ENCODE measurements around the gene AKNA. TPM values are rescaled to one million over a fixed set of nuclear protein-coding genes. Genes with fewer than 3 reads are reported as not detected.

AKNA gene
- total and polyA plus RNA-seq, 2 donors (not counting 1 experiment from before 2014, with no cell fraction given): 178 to 407 TPM

DNA sequence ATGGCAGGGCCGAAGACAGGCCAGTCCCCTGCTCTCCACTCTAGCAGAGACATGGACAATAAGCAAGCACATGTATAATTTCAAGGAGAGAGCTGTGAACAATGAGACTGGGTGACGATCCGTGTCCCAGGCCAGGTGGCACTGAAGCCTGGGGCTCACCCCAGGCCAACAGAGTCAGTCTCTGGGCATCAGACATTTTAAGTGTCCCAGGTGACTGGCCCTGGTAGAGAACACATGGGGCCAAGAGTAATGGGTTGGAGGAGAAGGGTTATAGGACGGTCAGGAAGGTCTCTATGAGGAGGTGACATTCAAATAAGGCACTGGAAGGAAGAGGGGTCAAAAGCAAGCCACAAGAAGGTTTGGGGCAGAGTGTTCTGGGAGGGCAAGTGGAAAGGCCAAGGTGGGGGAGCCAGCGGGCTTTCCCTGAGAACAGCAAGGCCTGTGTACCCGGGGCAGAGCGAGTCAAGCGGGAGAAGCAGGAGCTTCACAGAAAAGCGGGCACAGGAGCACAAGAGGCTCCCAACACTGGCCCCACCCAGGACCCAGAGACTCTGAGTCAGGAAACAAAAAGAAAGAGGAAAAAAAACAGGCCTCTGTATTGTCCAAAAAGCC is 1.1 kb upstream of the AKNA start:
- no peak for ATAC-seq (ENCODE audit: low read depth)
- peak overlapping the region; percentile 87 to 93 for H3K27ac ChIP-seq (ENCODE audit: low read length in 2 of 2)
- CTCF ChIA-PET: interaction anchor here (1.1 to 4.7 kb wide), 8 partner anchors 8 to 265 kb away, joined by 3 to 41 read pairs (median 10); no protein-coding TSS in a partner anchor
- H3K9ac ChIP-seq (ENCODE audit: low read length): peak overlapping the region; percentile 77
- peak overlapping the region; percentile 97 for H3K4me3 Mint-ChIP-seq
- H3K27ac Mint-ChIP-seq: peak overlapping the region; percentile 93
- peaks cover 75 to 84% of the 10 kb centered on the region in 2 donors for H3K4me1 ChIP-seq (ENCODE audit: control insufficient read depth in 2 of 2, insufficient read depth in 2 of 2, low read length in 2 of 2)
- POLR2A ChIA-PET: interaction anchor here (0.5 to 9.2 kb wide), 6 partner anchors 9 to 57 kb away, joined by 3 to 135 read pairs (median 11); no protein-coding TSS in a partner anchor
- peaks cover 0 to 40% of the 10 kb centered on the region in 2 experiments for H3K36me3 ChIP-seq (replicated peaks in 1 of 2; ENCODE audit: control extremely low read depth in 1 of 2, control insufficient read depth in 1 of 2, extremely low read depth in 1 of 2, insufficient read depth in 2 of 2, low read length in 1 of 2)
- WGBS (ENCODE audit: insufficient coverage): 63% methylated on average over 6 of the region's 9 CpGs
- H3K79me2 ChIP-seq (ENCODE audit: control insufficient read depth, insufficient read depth, low read length): peaks cover 99% of the 10 kb centered on the region
- peak overlapping the region in 3 of 5 experiments; percentile 75 to 96 (median 89) for H3K4me3 ChIP-seq (ENCODE audit: control extremely low read depth in 1 of 5, extremely low read depth in 1 of 5, insufficient read depth in 1 of 5, low read depth in 2 of 5, low read length in 4 of 5)
- no peak for DNase-seq
- H4K20me1 ChIP-seq (ENCODE audit: control insufficient read depth, insufficient read depth, low read length, poor library complexity, severe bottlenecking): peaks cover 71% of the 10 kb centered on the region
- H3K9me3 Mint-ChIP-seq (ENCODE audit: insufficient read depth): no peaks in the 10 kb centered on the region
- H3K27me3 Mint-ChIP-seq: no peaks in the 10 kb centered on the region
- H3K27me3 ChIP-seq (replicated peaks in 1 of 4; ENCODE audit: control extremely low read depth in 1 of 4, control insufficient read depth in 3 of 4, insufficient read depth in 4 of 4, low read length in 3 of 4): no peaks in the 10 kb centered on the region
- peak overlapping the region; percentile 87 for H3K4me2 ChIP-seq (replicated peaks; ENCODE audit: low read depth, low read length, poor library complexity, severe bottlenecking)
- peaks cover 84% of the 10 kb centered on the region for H3K4me1 Mint-ChIP-seq
- intact Hi-C loops (cut with micrococcal nuclease): no loop called here
- no peaks in the 10 kb centered on the region for H3K9me3 ChIP-seq (ENCODE audit: control extremely low read depth in 1 of 3, control insufficient read depth in 2 of 3, insufficient read depth in 1 of 3, low read length in 2 of 3)
- H2AFZ ChIP-seq (ENCODE audit: insufficient read depth, low read depth, low read length, poor library complexity, severe bottlenecking): no peak overlapping the region
- TF ChIP-seq EZH2 (IDR thresholded peaks at IDR 0.05; ENCODE audit: borderline replicate concordance, insufficient read depth, low read depth, low read length, poor library complexity, severe bottlenecking): no peak
- TF ChIP-seq, protein P1, sequence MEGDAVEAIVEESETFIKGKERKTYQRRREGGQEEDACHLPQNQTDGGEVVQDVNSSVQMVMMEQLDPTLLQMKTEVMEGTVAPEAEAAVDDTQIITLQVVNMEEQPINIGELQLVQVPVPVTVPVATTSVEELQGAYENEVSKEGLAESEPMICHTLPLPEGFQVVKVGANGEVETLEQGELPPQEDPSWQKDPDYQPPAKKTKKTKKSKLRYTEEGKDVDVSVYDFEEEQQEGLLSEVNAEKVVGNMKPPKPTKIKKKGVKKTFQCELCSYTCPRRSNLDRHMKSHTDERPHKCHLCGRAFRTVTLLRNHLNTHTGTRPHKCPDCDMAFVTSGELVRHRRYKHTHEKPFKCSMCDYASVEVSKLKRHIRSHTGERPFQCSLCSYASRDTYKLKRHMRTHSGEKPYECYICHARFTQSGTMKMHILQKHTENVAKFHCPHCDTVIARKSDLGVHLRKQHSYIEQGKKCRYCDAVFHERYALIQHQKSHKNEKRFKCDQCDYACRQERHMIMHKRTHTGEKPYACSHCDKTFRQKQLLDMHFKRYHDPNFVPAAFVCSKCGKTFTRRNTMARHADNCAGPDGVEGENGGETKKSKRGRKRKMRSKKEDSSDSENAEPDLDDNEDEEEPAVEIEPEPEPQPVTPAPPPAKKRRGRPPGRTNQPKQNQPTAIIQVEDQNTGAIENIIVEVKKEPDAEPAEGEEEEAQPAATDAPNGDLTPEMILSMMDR (IDR thresholded peaks at IDR 0.05): no peak

DNA sequence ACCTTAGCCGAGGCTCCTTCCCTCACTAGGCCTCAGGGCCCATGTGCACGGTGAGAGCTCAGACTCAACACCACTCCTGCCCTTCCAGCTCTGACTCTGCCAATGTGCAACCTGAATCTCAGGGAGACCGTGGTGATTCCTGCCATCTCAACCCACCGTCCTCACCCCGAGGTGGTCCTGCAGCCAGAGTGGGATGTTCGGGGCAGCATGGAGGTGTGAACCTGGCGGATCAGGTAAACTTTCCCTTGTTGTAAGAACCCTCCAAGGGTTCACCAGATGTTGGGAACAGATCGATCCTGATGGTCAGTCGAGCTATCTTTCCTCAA is 538 bp upstream of the AKNA start:
- ChIA-PET POLR2A (interaction anchor here (0.6 to 9.2 kb wide), 7 partner anchors 7 to 56 kb away, joined by 3 to 135 read pairs (median 6); no protein-coding TSS in a partner anchor), CTCF (interaction anchor here (0.7 to 6.4 kb wide), 14 partner anchors 9 to 265 kb away, joined by 3 to 85 read pairs (median 9); no protein-coding TSS in a partner anchor)
- Histone ChIP-seq H3K27ac (ENCODE audit: low read length in 2 of 2) (peak overlapping the region; percentile 87 to 93), H3K27me3 (replicated peaks in 1 of 4; ENCODE audit: control extremely low read depth in 1 of 4, control insufficient read depth in 3 of 4, insufficient read depth in 4 of 4, low read length in 3 of 4) (no peaks in the 10 kb centered on the region), H3K4me1 (ENCODE audit: control insufficient read depth in 2 of 2, insufficient read depth in 2 of 2, low read length in 2 of 2) (peaks cover 75 to 84% of the 10 kb centered on the region in 2 donors), H3K9ac (ENCODE audit: low read length) (peak overlapping the region; percentile 77), H3K4me3 (ENCODE audit: control extremely low read depth in 1 of 5, extremely low read depth in 1 of 5, insufficient read depth in 1 of 5, low read depth in 2 of 5, low read length in 4 of 5) (peak overlapping the region; percentile 75 to 96 (median 89)), H3K4me2 (replicated peaks; ENCODE audit: low read depth, low read length, poor library complexity, severe bottlenecking) (peak overlapping the region; percentile 87), H2AFZ (ENCODE audit: insufficient read depth, low read depth, low read length, poor library complexity, severe bottlenecking) (no peak overlapping the region), H3K36me3 (replicated peaks in 1 of 2; ENCODE audit: control extremely low read depth in 1 of 2, control insufficient read depth in 1 of 2, extremely low read depth in 1 of 2, insufficient read depth in 2 of 2, low read length in 1 of 2) (peaks cover 0 to 43% of the 10 kb centered on the region in 2 experiments), H3K79me2 (ENCODE audit: control insufficient read depth, insufficient read depth, low read length) (peaks cover 99% of the 10 kb centered on the region), H3K9me3 (ENCODE audit: control extremely low read depth in 1 of 3, control insufficient read depth in 2 of 3, insufficient read depth in 1 of 3, low read length in 2 of 3) (no peaks in the 10 kb centered on the region), H4K20me1 (ENCODE audit: control insufficient read depth, insufficient read depth, low read length, poor library complexity, severe bottlenecking) (peaks cover 77% of the 10 kb centered on the region)
- intact Hi-C loops (cut with micrococcal nuclease): no loop called here
- Mint-ChIP-seq H3K9me3 (ENCODE audit: insufficient read depth) (no peaks in the 10 kb centered on the region), H3K27ac (peak overlapping the region; percentile 93), H3K27me3 (no peaks in the 10 kb centered on the region), H3K4me1 (peaks cover 85% of the 10 kb centered on the region), H3K4me3 (peak overlapping the region; percentile 97)
- no peak for TF ChIP-seq EZH2 (IDR thresholded peaks at IDR 0.05; ENCODE audit: borderline replicate concordance, insufficient read depth, low read depth, low read length, poor library complexity, severe bottlenecking)
- TF ChIP-seq, protein P1 (IDR thresholded peaks at IDR 0.05): no peak
- ATAC-seq (ENCODE audit: low read depth) (no peak), DNase-seq (no peak)
- 67% methylated on average over 9 of the region's 9 CpGs for WGBS (ENCODE audit: insufficient coverage)
